HEK293 (cell line): Measurements from ENCODE around the gene TDRD1.

Experiments used
- CTCF ChIA-PET: fragments of 350-600 bp; formaldehyde crosslinking; extraction: SDS; loops from one replicate; lab custom pipeline; 2021; ENCODE audit warnings: antibody characterized with exemption; lab: Yijun Ruan, JAX
- POLR2A ChIA-PET: fragments of 300-600 bp; formaldehyde crosslinking; extraction: SDS; loops from one replicate; lab custom pipeline; 2020; ENCODE audit warnings: antibody characterized with exemption, inconsistent platforms; lab: Yijun Ruan, JAX
- H3K27ac ChIP-seq: fragments of 200-500 bp; sonication (Bioruptor generic); 2 replicates; pipeline ENCODE4 v1.5.1; 2014; ENCODE audit warnings: low read depth, low read length, control low read depth, inconsistent platforms; ENCODE audit errors: extremely low read depth
- H3K36me3 ChIP-seq, 2 experiments: fragments of 200-500 bp in 1 of 2; sonication (Bioruptor generic) in 1 of 2; 1 replicate in 1 of 2; 2 replicates in 1 of 2; pipeline ENCODE4 v1.5.1; 2014 to 2017; ENCODE audit warnings: inconsistent platforms in 2 of 2, low read length in 2 of 2; ENCODE audit not compliant: control insufficient read depth in 2 of 2, insufficient read depth in 1 of 2
- H3K4me1 ChIP-seq: fragments of 200-500 bp; sonication (Bioruptor generic); 2 replicates; pipeline ENCODE4 v1.5.1; 2014; ENCODE audit warnings: mild to moderate bottlenecking, low read length, inconsistent platforms; ENCODE audit not compliant: control insufficient read depth, insufficient read depth
- H3K4me3 ChIP-seq: 2 replicates; pipeline ENCODE4 v1.5.1; 2011; ENCODE audit warnings: low read depth, mild to moderate bottlenecking, control low read depth, low read length, moderate library complexity
- H3K9me3 ChIP-seq: fragments of 200-500 bp; sonication (Bioruptor generic); 2 replicates; pipeline ENCODE4 v1.5.1; 2014; ENCODE audit warnings: low read depth, low read length, inconsistent platforms; ENCODE audit not compliant: control insufficient read depth, insufficient read depth
- EGR2 ChIP-seq: fragments of 450-650 bp; formaldehyde crosslinking; IDR thresholded peaks from 2 replicates; pipeline ENCODE4 v1.5.1; 2016; ENCODE audit warnings: low read depth, missing biosample characterization, missing genetic modification characterization
- KLF17 ChIP-seq: fragments of 450-650 bp; formaldehyde crosslinking; IDR thresholded peaks from 2 replicates; pipeline ENCODE4 v1.5.1; 2016; ENCODE audit warnings: missing biosample characterization, missing genetic modification characterization
- KLF7 ChIP-seq: fragments of 450-650 bp; formaldehyde crosslinking; IDR thresholded peaks from 2 replicates; pipeline ENCODE4 v1.5.1; 2016; ENCODE audit warnings: missing biosample characterization, missing genetic modification characterization, borderline replicate concordance
- KLF8 ChIP-seq: fragments of 450-650 bp; formaldehyde crosslinking; IDR thresholded peaks from 2 replicates; pipeline ENCODE4 v1.5.1; 2016; ENCODE audit warnings: missing biosample characterization, missing genetic modification characterization
- PATZ1 ChIP-seq: fragments of 450-650 bp; formaldehyde crosslinking; IDR thresholded peaks from 2 replicates; pipeline ENCODE4 v1.5.1; 2016; ENCODE audit warnings: missing biosample characterization, missing genetic modification characterization
- PRDM6 ChIP-seq: fragments of 450-650 bp; formaldehyde crosslinking; IDR thresholded peaks from 2 replicates; pipeline ENCODE4 v1.5.1; 2017; ENCODE audit warnings: missing biosample characterization, missing genetic modification characterization
- ZBTB10 ChIP-seq: fragments of 450-650 bp; formaldehyde crosslinking; IDR thresholded peaks from 2 replicates; pipeline ENCODE4 v1.5.1; 2016; ENCODE audit warnings: missing biosample characterization, missing genetic modification characterization
- ZBTB8A ChIP-seq: fragments of 450-650 bp; formaldehyde crosslinking; IDR thresholded peaks from 2 replicates; pipeline ENCODE4 v1.5.1; 2016; ENCODE audit warnings: missing biosample characterization, missing genetic modification characterization
- ZFHX2 ChIP-seq: fragments of 450-650 bp; formaldehyde crosslinking; conservative IDR thresholded peaks from 2 replicates; pipeline ENCODE4 v1.5.1; 2016; ENCODE audit warnings: missing biosample characterization, missing genetic modification characterization
- ZFP69B ChIP-seq: fragments of 450-650 bp; formaldehyde crosslinking; IDR thresholded peaks from 2 replicates; pipeline ENCODE4 v1.5.1; 2016; ENCODE audit warnings: missing biosample characterization, missing genetic modification characterization
- ZNF114 ChIP-seq: fragments of 450-650 bp; formaldehyde crosslinking; IDR thresholded peaks from 2 replicates; pipeline ENCODE4 v1.5.0; 2017; ENCODE audit warnings: missing biosample characterization, missing genetic modification characterization
- ZNF138 ChIP-seq: fragments of 450-650 bp; formaldehyde crosslinking; IDR thresholded peaks from 2 replicates; pipeline ENCODE4 v1.5.1; 2016; ENCODE audit warnings: missing biosample characterization, missing genetic modification characterization, borderline replicate concordance
- ZNF146 ChIP-seq: fragments of 450-650 bp; formaldehyde crosslinking; IDR thresholded peaks from 2 replicates; pipeline ENCODE4 v1.5.1; 2016; ENCODE audit warnings: missing biosample characterization, missing genetic modification characterization
- ZNF155 ChIP-seq: fragments of 450-650 bp; formaldehyde crosslinking; IDR thresholded peaks from 2 replicates; pipeline ENCODE4 v1.5.1; 2016; ENCODE audit warnings: missing biosample characterization, missing genetic modification characterization
- ZNF214 ChIP-seq: fragments of 450-650 bp; formaldehyde crosslinking; IDR thresholded peaks from 2 replicates; pipeline ENCODE4 v1.5.1; 2017; ENCODE audit warnings: missing biosample characterization, mild to moderate bottlenecking, missing genetic modification characterization, borderline replicate concordance
- ZNF37A ChIP-seq: fragments of 450-650 bp; IDR thresholded peaks from 2 replicates; pipeline ENCODE4 v1.5.1; 2018; ENCODE audit warnings: missing biosample characterization, missing genetic modification characterization
- ZNF391 ChIP-seq: fragments of 450-650 bp; formaldehyde crosslinking; IDR thresholded peaks from 2 replicates; pipeline ENCODE4 v1.5.1; 2016; ENCODE audit warnings: low read depth, missing biosample characterization, missing genetic modification characterization, borderline replicate concordance
- ZNF423 ChIP-seq: fragments of 450-650 bp; formaldehyde crosslinking; IDR thresholded peaks from 2 replicates; pipeline ENCODE4 v1.5.1; 2016; ENCODE audit warnings: missing biosample characterization, missing genetic modification characterization
- ZNF426 ChIP-seq: fragments of 450-650 bp; formaldehyde crosslinking; IDR thresholded peaks from 2 replicates; pipeline ENCODE4 v1.5.1; 2017; ENCODE audit warnings: missing biosample characterization, missing genetic modification characterization, mild to moderate bottlenecking, inconsistent platforms, moderate library complexity
- ZNF521 ChIP-seq: fragments of 450-650 bp; formaldehyde crosslinking; IDR thresholded peaks from 2 replicates; pipeline ENCODE4 v1.5.1; 2017; ENCODE audit warnings: missing biosample characterization, mild to moderate bottlenecking, missing genetic modification characterization
- ZNF529 ChIP-seq: fragments of 450-650 bp; formaldehyde crosslinking; IDR thresholded peaks from 2 replicates; pipeline ENCODE4 v1.5.1; 2017; ENCODE audit warnings: missing genetic modification characterization, missing biosample characterization; ENCODE audit not compliant: insufficient replicate concordance
- ZNF670 ChIP-seq: fragments of 450-650 bp; formaldehyde crosslinking; IDR thresholded peaks from 2 replicates; pipeline ENCODE4 v1.5.1; 2016; ENCODE audit warnings: missing biosample characterization, missing genetic modification characterization, low read depth
- ZNF707 ChIP-seq: fragments of 450-650 bp; formaldehyde crosslinking; IDR thresholded peaks from 2 replicates; pipeline ENCODE4 v1.5.1; 2016; ENCODE audit warnings: missing biosample characterization, missing genetic modification characterization
- ZNF76 ChIP-seq: fragments of 450-650 bp; formaldehyde crosslinking; IDR thresholded peaks from 2 replicates; pipeline ENCODE4; 2016; ENCODE audit warnings: low read depth, missing biosample characterization, missing genetic modification characterization, borderline replicate concordance
- ZNF785 ChIP-seq: fragments of 450-650 bp; formaldehyde crosslinking; IDR thresholded peaks from 2 replicates; pipeline ENCODE4 v1.5.1; 2016; ENCODE audit warnings: missing biosample characterization, missing genetic modification characterization
- ZNF843 ChIP-seq: fragments of 450-650 bp; formaldehyde crosslinking; IDR thresholded peaks from 2 replicates; pipeline ENCODE4 v1.5.1; 2016; ENCODE audit warnings: missing biosample characterization, missing genetic modification characterization
- ZSCAN16 ChIP-seq: fragments of 450-650 bp; formaldehyde crosslinking; IDR thresholded peaks from 2 replicates; pipeline ENCODE4 v1.5.1; 2016; ENCODE audit warnings: missing biosample characterization, missing genetic modification characterization
- ZSCAN23 ChIP-seq: fragments of 450-650 bp; formaldehyde crosslinking; IDR thresholded peaks from 2 replicates; pipeline ENCODE4 v1.5.1; 2016; ENCODE audit warnings: missing biosample characterization, missing genetic modification characterization
- ZXDB ChIP-seq: fragments of 450-650 bp; formaldehyde crosslinking; IDR thresholded peaks from 2 replicates; pipeline ENCODE4 v1.5.1; 2016; ENCODE audit warnings: missing biosample characterization, missing genetic modification characterization

Gene TDRD1

GRCh38 chr10:114252092-114252491 lies 72.9 kb downstream of the TDRD1 start (continued):
- no peak for TF ChIP-seq ZFHX2 (tag by site-specific recombination)

GRCh38 chr10:114252883-114253282 lies 73.7 kb downstream of the TDRD1 start:
- TF ChIP-seq PRDM6 (tag by site-specific recombination) (no peak), ZNF843 (tag by site-specific recombination) (no peak), ZFP69B (no peak), KLF17 (tag by site-specific recombination) (no peak), ZNF521 (tag by site-specific recombination) (no peak), ZNF426 (no peak), ZNF37A (tag by site-specific recombination) (no peak), ZNF138 (tag by site-specific recombination) (no peak), ZNF155 (tag by site-specific recombination) (no peak), ZNF146 (tag by site-specific recombination) (no peak), EGR2 (tag by site-specific recombination) (no peak), ZNF423 (tag by site-specific recombination) (no peak)
- ChIA-PET POLR2A (no interaction called here), CTCF (no interaction called here)
- Histone ChIP-seq H3K9me3 (no peaks in the 10 kb centered on the region), H3K36me3 (no peaks in the 10 kb centered on the region), H3K27ac (no peak overlapping the region), H3K4me1 (no peaks in the 10 kb centered on the region), H3K4me3 (no peak overlapping the region)

GRCh38 chr10:114255227-114255626 lies 76.1 kb downstream of the TDRD1 start:
- H3K27ac ChIP-seq = no peak overlapping the region
- ChIA-PET POLR2A (no interaction called here), CTCF (no interaction called here)
- no peaks in the 10 kb centered on the region for H3K9me3 ChIP-seq
- H3K4me1 ChIP-seq = peaks cover 4% of the 10 kb centered on the region; the same call in 1 of the 2 replicates
- H3K4me3 ChIP-seq = no peak overlapping the region
- no peaks in the 10 kb centered on the region for H3K36me3 ChIP-seq
- TF ChIP-seq ZSCAN23 (tag by site-specific recombination) (no peak), ZNF529 (tag by site-specific recombination) (no peak), ZNF114 (tag by site-specific recombination) (no peak), ZNF391 (tag by site-specific recombination) (no peak), ZSCAN16 (no peak), ZNF670 (tag by site-specific recombination) (no peak), ZBTB10 (tag by site-specific recombination) (no peak), KLF8 (tag by site-specific recombination) (no peak), ZNF214 (no peak), ZBTB8A (tag by site-specific recombination) (no peak), ZNF785 (tag by site-specific recombination) (no peak), ZXDB (no peak), ZNF76 (tag by site-specific recombination) (no peak), ZNF707 (tag by site-specific recombination) (no peak), KLF7 (tag by site-specific recombination) (no peak), PATZ1 (no peak)
